ENCODE results near the gene ZFAND6. TPM values are rescaled to one million over a fixed set of nuclear protein-coding genes. Genes with fewer than 3 reads are reported as not detected.

ZFAND6 gene
- total and polyA plus RNA-seq, 2 experiments from 2014 or later: 104 to 187 TPM

GRCh38 chr15:80058044-80058443, 1.4 kb upstream of the ZFAND6 start:
- Histone ChIP-seq H3K9me2 (replicated peaks; ENCODE audit: insufficient read depth) (no peaks in the 10 kb centered on the region), H3K27me3 (no peaks in the 10 kb centered on the region), H3K9me3 (ENCODE audit: low read depth) (no peaks in the 10 kb centered on the region), H3K36me3 (replicated peaks; ENCODE audit: insufficient read depth, low read depth) (no peaks in the 10 kb centered on the region), H3K79me2 (peaks cover 27% of the 10 kb centered on the region), H3K27ac (no peak overlapping the region), H2AFZ (peak overlapping the region; percentile 58), H4K20me1 (ENCODE audit: insufficient read depth, poor library complexity, severe bottlenecking) (peaks cover 23% of the 10 kb centered on the region), H3K4me3 (no peak overlapping the region), H3K4me1 (ENCODE audit: insufficient read depth) (peaks cover 18% of the 10 kb centered on the region), H3K4me2 (peak overlapping the region; percentile 85)
- no peak for DNase-seq (ENCODE audit: low spot score)
- TF ChIP-seq EZH2phosphoT487 (IDR thresholded peaks at IDR 0.05; ENCODE audit: low read depth, severe bottlenecking, unreplicated experiment) (no peak), EZH2 (IDR thresholded peaks at IDR 0.05; ENCODE audit: borderline replicate concordance) (no peak), CTCF (IDR thresholded peaks at IDR 0.05; ENCODE audit: poor library complexity) (no peak)
- WGBS (ENCODE audit: low lambda C conversion rate, missing lambda C conversion rate): 67% methylated on average over 6 of the region's 6 CpGs

GRCh38 chr15:80059786-80060355, 395 bp downstream of the ZFAND6 start:
- peak; percentile 89 for DNase-seq (ENCODE audit: low spot score)
- H3K4me1 ChIP-seq (ENCODE audit: insufficient read depth): peaks cover 18% of the 10 kb centered on the region
- peak overlapping the region; percentile 74 for H3K4me2 ChIP-seq
- no peaks in the 10 kb centered on the region for H3K27me3 ChIP-seq
- H2AFZ ChIP-seq: peak overlapping the region; percentile 54
- H3K9me2 ChIP-seq (replicated peaks; ENCODE audit: insufficient read depth): no peaks in the 10 kb centered on the region
- peaks cover 45% of the 10 kb centered on the region for H3K79me2 ChIP-seq
- H4K20me1 ChIP-seq (ENCODE audit: insufficient read depth, poor library complexity, severe bottlenecking): peaks cover 39% of the 10 kb centered on the region
- peak overlapping the region; percentile 98 for H3K27ac ChIP-seq
- TF ChIP-seq CTCF (IDR thresholded peaks at IDR 0.05; ENCODE audit: poor library complexity) (no peak), EZH2 (IDR thresholded peaks at IDR 0.05; ENCODE audit: borderline replicate concordance) (no peak), EZH2phosphoT487 (IDR thresholded peaks at IDR 0.05; ENCODE audit: low read depth, severe bottlenecking, unreplicated experiment) (no peak)
- no peaks in the 10 kb centered on the region for H3K9me3 ChIP-seq (ENCODE audit: low read depth)
- WGBS (ENCODE audit: low lambda C conversion rate, missing lambda C conversion rate): under 1% methylated on average over 31 of the region's 72 CpGs
- H3K4me3 ChIP-seq: peak overlapping the region; percentile 77
- H3K36me3 ChIP-seq (replicated peaks; ENCODE audit: insufficient read depth, low read depth): no peaks in the 10 kb centered on the region

GRCh38 chr15:80060356-80061006, 1.0 kb downstream of the ZFAND6 start:
- H3K4me2 ChIP-seq: peak overlapping the region; percentile 74
- H2AFZ ChIP-seq: peak overlapping the region; percentile 54
- H3K79me2 ChIP-seq: peaks cover 52% of the 10 kb centered on the region
- peak overlapping the region; percentile 98 for H3K27ac ChIP-seq
- H3K27me3 ChIP-seq: no peaks in the 10 kb centered on the region
- peak overlapping the region; percentile 77 for H3K4me3 ChIP-seq
- peak; percentile 62 for DNase-seq (ENCODE audit: low spot score)
- no peaks in the 10 kb centered on the region for H3K9me3 ChIP-seq (ENCODE audit: low read depth)
- no peaks in the 10 kb centered on the region for H3K36me3 ChIP-seq (replicated peaks; ENCODE audit: insufficient read depth, low read depth)
- no peak for TF ChIP-seq EZH2phosphoT487 (IDR thresholded peaks at IDR 0.05; ENCODE audit: low read depth, severe bottlenecking, unreplicated experiment)
- peak; percentile 42 for TF ChIP-seq CTCF (IDR thresholded peaks at IDR 0.05; ENCODE audit: poor library complexity)
- H3K4me1 ChIP-seq (ENCODE audit: insufficient read depth): peaks cover 18% of the 10 kb centered on the region
- 2% methylated on average over 25 of the region's 26 CpGs for WGBS (ENCODE audit: low lambda C conversion rate, missing lambda C conversion rate)
- no peaks in the 10 kb centered on the region for H3K9me2 ChIP-seq (replicated peaks; ENCODE audit: insufficient read depth)
- peaks cover 45% of the 10 kb centered on the region for H4K20me1 ChIP-seq (ENCODE audit: insufficient read depth, poor library complexity, severe bottlenecking)
